IMR-90 (cell line): Measurements from ENCODE around the gene PLEKHA8.

Experiments used
- RCOR1 ChIP-seq: IDR thresholded peaks from 2 replicates; pipeline ENCODE4 v1.6.1; 2012; ENCODE audit warnings: mild to moderate bottlenecking, low read length, improper control_type of control experiment; ENCODE audit not compliant: insufficient replicate concordance
- TF ChIP-seq, protein P1 (sequence below): fragments of 150-350 bp; IDR thresholded peaks from 2 replicates; pipeline ENCODE4 v1.6.1; 2017; ENCODE audit warnings: mild to moderate bottlenecking, antibody characterized with exemption, low read length, low read depth
- TF ChIP-seq, protein P2 (sequence below): conservative IDR thresholded peaks from 2 replicates; pipeline ENCODE4 v1.5.1; 2012; ENCODE audit warnings: mild to moderate bottlenecking, low read depth, low read length, improper control_type of control experiment

DNA sequence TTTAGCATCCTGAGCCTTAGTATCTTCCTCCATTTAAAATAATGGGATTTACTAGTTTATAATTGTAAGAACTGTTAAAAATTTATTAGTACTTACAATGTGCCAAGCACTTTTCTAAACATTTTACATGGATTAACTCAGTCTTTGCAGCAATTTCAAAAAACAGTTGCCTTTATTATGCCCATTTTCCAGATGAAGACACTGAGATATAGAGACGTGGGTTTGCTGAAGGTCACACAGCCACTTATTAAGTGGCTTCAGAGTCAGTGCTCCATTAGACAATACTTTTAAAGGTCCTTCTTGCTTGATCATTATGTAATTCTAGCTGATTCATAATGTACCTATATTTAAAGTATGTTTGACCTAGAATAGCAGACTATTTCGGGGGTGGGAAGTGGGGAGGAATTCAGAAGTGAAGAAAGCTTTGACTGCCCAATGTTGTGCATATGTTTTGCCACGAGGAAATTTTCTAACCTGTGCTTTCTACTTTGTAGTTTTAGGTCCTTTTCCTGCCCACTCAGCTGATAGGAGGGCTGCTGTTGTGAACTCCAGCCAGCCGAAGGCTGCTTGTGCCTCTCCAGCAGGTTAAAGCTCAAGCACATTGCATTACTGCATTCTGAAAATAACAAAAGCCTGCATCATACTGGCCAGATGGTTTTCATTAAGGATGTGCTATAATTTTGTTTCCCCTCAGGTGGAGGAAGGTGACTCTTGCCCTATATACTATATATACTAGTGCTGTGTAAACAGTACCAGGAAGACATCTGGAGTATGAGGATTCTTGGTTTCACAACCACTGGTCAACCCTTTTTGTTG lies 4.3 kb downstream of the PLEKHA8 start:
- TF ChIP-seq, protein P1, sequence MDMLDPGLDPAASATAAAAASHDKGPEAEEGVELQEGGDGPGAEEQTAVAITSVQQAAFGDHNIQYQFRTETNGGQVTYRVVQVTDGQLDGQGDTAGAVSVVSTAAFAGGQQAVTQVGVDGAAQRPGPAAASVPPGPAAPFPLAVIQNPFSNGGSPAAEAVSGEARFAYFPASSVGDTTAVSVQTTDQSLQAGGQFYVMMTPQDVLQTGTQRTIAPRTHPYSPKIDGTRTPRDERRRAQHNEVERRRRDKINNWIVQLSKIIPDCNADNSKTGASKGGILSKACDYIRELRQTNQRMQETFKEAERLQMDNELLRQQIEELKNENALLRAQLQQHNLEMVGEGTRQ, result no peak
- TF ChIP-seq, protein P2, sequence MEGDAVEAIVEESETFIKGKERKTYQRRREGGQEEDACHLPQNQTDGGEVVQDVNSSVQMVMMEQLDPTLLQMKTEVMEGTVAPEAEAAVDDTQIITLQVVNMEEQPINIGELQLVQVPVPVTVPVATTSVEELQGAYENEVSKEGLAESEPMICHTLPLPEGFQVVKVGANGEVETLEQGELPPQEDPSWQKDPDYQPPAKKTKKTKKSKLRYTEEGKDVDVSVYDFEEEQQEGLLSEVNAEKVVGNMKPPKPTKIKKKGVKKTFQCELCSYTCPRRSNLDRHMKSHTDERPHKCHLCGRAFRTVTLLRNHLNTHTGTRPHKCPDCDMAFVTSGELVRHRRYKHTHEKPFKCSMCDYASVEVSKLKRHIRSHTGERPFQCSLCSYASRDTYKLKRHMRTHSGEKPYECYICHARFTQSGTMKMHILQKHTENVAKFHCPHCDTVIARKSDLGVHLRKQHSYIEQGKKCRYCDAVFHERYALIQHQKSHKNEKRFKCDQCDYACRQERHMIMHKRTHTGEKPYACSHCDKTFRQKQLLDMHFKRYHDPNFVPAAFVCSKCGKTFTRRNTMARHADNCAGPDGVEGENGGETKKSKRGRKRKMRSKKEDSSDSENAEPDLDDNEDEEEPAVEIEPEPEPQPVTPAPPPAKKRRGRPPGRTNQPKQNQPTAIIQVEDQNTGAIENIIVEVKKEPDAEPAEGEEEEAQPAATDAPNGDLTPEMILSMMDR, result no peak
- TF ChIP-seq RCOR1, result no peak
